Ramos (cell line): ENCODE results near the gene RET.

Source experiments
- in situ Hi-C: fragments of 300-500 bp; cut with MboI; formaldehyde crosslinking; loops from one replicate; pipeline ENCODE4 v1.14.3; 2022; ENCODE audit warnings: low sequenced_read_pairs; ENCODE audit not compliant: unreplicated experiment

Gene RET

GRCh38 chr10:43155221-43155620 is 78.4 kb downstream of the RET start:
- in situ Hi-C loops, result no loop called here

GRCh38 chr10:43155741-43156140 is 78.9 kb downstream of the RET start:
- in situ Hi-C loops, result no loop called here

- in situ Hi-C loops, result no loop called here
Measured at GRCh38 chr10:43156590-43157341, 79.9 kb downstream of the RET start.

- in situ Hi-C loops, result no loop called here
Measured at GRCh38 chr10:43158636-43159035, 81.8 kb downstream of the RET start.

GRCh38 chr10:43160046-43160920 is 83.4 kb downstream of the RET start:
- in situ Hi-C loops, result no loop called here

GRCh38 chr10:43160921-43161255 is 84.0 kb downstream of the RET start:
- in situ Hi-C loops, result no loop called here

- in situ Hi-C loops, result no loop called here
Measured at GRCh38 chr10:43162604-43163003, 85.7 kb downstream of the RET start.

- in situ Hi-C loops, result no loop called here
Measured at GRCh38 chr10:43166207-43166879, 89.5 kb downstream of the RET start.

GRCh38 chr10:43166880-43167497 is 90.1 kb downstream of the RET start:
- in situ Hi-C loops, result no loop called here

- in situ Hi-C loops, result no loop called here
Measured at GRCh38 chr10:43167498-43167889, 90.6 kb downstream of the RET start.

- in situ Hi-C loops, result no loop called here
Measured at GRCh38 chr10:43170491-43170890, 93.6 kb downstream of the RET start.

- in situ Hi-C loops, result no loop called here
Measured at GRCh38 chr10:43172645-43173044, 95.8 kb downstream of the RET start.

- in situ Hi-C loops, result no loop called here
Measured at GRCh38 chr10:43173120-43173519, 96.3 kb downstream of the RET start.

GRCh38 chr10:43174969-43175368 is 98.1 kb downstream of the RET start:
- in situ Hi-C loops, result no loop called here

- in situ Hi-C loops, result no loop called here
Measured at GRCh38 chr10:43176271-43176670, 99.4 kb downstream of the RET start.

- in situ Hi-C loops, result no loop called here
Measured at GRCh38 chr10:43177595-43177994, 100.7 kb downstream of the RET start.
